SK-N-MC (cell line): ENCODE measurements around the gene OSTM1.

Experiments used
- DNase-seq: peaks from one replicate; pipeline ENCODE4 v3.0.0-alpha.2; 2011; ENCODE audit warnings: low read depth, low spot score
- H3K27ac ChIP-seq: fragments of 200-600 bp; sonication (generic); 2 replicates; pipeline ENCODE4 v1.5.1; 2016; ENCODE audit warnings: mixed run types
- H3K36me3 ChIP-seq: fragments of 200-600 bp; sonication (generic); 2 replicates; pipeline ENCODE4 v1.6.1; 2017; ENCODE audit warnings: antibody characterized with exemption, low read length, mixed read lengths; ENCODE audit not compliant: insufficient read depth
- H3K4me3 ChIP-seq: fragments of 200-600 bp; sonication (generic); 2 replicates; pipeline ENCODE4 v1.5.1; 2016
- H3K9ac ChIP-seq: fragments of 200-600 bp; sonication (generic); 2 replicates; pipeline ENCODE4 v1.8.0; 2017; ENCODE audit warnings: mixed run types, mixed read lengths; ENCODE audit not compliant: insufficient read length
- H3K9me3 ChIP-seq: fragments of 200-600 bp; sonication (generic); 2 replicates; pipeline ENCODE4 v1.6.1; 2017; ENCODE audit warnings: low read depth, mild to moderate bottlenecking, antibody characterized with exemption, low read length, moderate library complexity, mixed read lengths
- EZH2 ChIP-seq: fragments of 200-600 bp; sonication (generic); IDR thresholded peaks from one replicate; pipeline ENCODE4 v1.6.1; 2017; ENCODE audit warnings: antibody characterized with exemption
- FOXP2 ChIP-seq: optimal IDR thresholded peaks from 2 replicates; pipeline ENCODE3; 2011; ENCODE audit warnings: mild to moderate bottlenecking, moderate library complexity; ENCODE audit not compliant: insufficient read depth; ENCODE audit errors: extremely low read length, control extremely low read depth
- POLR2AphosphoS5 ChIP-seq: IDR thresholded peaks from 2 replicates; pipeline ENCODE4 v1.6.1; 2012; ENCODE audit warnings: mild to moderate bottlenecking, low read depth, low read length, borderline replicate concordance

Gene OSTM1

DNA sequence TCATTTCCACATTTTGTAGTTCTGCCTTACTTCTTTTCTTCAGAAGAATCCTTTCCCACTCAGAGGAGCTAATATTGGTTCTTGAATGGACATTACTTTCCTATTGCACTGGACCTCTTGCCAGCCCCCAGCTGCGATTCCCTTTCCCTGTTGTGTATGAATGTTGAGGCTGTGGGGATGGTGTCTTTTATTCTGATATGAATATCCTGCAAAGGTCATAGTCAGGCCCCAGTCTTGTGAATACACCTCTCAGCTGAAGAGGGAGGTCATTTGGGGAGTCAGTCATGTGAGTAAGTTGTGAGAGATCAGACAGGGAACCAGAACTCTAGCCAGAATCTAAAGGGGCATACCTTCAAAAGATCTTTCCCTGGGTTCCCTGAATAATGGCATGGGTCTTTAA is 32.6 kb upstream of the OSTM1 start:
- no peak for DNase-seq
- no peaks in the 10 kb centered on the region for H3K9me3 ChIP-seq
- no peak overlapping the region for H3K9ac ChIP-seq
- H3K27ac ChIP-seq = no peak overlapping the region
- TF ChIP-seq POLR2AphosphoS5 = no peak
- TF ChIP-seq FOXP2 = no peak
- no peak for TF ChIP-seq EZH2
- H3K36me3 ChIP-seq = no peaks in the 10 kb centered on the region
- no peak overlapping the region for H3K4me3 ChIP-seq

DNA sequence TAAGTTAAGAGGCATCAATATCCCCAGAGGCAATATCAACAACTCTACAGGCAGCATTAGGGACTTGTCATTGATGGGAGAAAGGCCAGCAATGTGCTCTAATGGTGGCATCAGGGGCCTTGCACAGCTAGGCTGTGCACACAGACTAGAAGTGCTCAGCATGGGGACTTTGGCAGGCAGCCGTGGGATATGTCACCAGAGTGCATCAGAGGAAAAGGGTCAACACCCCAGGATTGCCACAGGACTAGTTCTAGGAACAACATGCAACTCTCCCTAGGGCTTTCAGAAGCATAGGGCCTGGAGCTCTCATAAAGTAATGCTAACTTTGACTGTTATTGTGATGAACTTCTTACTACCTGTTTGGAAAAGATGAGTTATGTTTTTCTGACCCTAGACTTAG is 32.2 kb upstream of the OSTM1 start:
- no peak overlapping the region for H3K27ac ChIP-seq
- H3K9me3 ChIP-seq = no peaks in the 10 kb centered on the region
- DNase-seq = no peak
- no peaks in the 10 kb centered on the region for H3K36me3 ChIP-seq
- H3K4me3 ChIP-seq = no peak overlapping the region
- TF ChIP-seq POLR2AphosphoS5 (no peak), FOXP2 (no peak), EZH2 (no peak)
- no peak overlapping the region for H3K9ac ChIP-seq

DNA sequence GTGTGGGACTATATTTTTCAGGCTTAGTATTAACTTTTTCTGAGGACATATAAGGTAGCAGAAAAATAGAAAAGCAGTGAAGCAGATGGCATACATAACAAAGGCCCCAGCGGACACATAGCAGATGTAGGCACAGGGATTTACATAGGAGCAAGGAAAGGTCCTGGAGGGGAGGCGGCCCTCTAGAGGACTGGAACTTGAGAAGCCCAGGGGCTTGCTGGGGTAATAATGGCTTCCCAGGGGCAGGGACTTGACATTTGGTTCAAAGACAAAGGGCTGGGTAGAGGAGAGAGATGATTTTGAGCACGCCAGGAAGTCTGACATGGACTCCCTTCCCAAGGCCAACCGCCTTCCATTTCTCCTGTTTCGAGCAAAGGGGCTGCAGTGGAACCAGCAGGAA is 31.7 kb upstream of the OSTM1 start:
- Histone ChIP-seq H3K9ac (no peak overlapping the region), H3K36me3 (no peaks in the 10 kb centered on the region), H3K9me3 (no peaks in the 10 kb centered on the region), H3K27ac (peak overlapping the region; percentile 75; the same call in 1 of the 2 replicates), H3K4me3 (no peak overlapping the region)
- DNase-seq = no peak
- no peak for TF ChIP-seq EZH2
- no peak for TF ChIP-seq FOXP2
- no peak for TF ChIP-seq POLR2AphosphoS5

DNA sequence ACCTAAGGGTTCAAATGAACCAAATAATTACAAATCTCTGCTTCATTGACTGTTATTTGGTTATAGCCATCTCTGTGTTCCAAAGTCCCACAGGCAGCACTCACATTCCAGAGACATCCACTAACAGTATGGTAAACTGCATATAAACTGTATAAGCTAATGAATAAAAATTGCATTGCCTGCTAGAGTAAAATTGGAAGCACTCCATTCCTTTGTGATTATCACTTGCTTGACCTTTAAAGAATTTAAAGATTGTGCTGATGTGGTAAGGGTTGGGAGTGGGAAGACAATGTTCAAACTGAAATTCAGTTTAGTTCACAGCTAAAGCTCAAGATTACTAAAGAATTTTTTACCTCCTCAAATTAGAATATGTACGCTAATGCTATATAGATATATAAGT is 31.0 kb upstream of the OSTM1 start:
- H3K4me3 ChIP-seq = no peak overlapping the region
- no peak for DNase-seq
- no peaks in the 10 kb centered on the region for H3K9me3 ChIP-seq
- peak overlapping the region; percentile 75; the same call in 1 of the 2 replicates for H3K27ac ChIP-seq
- no peaks in the 10 kb centered on the region for H3K36me3 ChIP-seq
- H3K9ac ChIP-seq = no peak overlapping the region
- TF ChIP-seq POLR2AphosphoS5 (no peak), EZH2 (no peak), FOXP2 (no peak)

DNA sequence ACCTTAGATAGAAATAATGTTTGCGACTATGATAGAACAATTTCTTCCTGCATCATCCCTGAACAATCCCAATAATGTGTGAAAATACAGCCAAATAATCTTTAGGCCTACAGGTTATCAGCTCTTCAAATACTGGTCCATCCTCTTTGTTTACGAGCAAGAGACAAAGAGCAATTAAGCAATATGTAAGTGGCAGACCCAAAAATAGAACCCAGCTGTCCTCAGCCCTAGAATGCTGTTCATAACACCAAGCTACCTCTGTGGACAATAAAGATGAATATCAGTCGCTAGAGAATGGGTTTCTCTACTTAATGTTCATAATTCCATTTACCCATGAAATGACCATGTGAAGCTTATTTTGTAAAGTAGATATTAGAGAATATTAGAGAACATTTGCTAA is 28.4 kb upstream of the OSTM1 start:
- TF ChIP-seq EZH2 = no peak
- TF ChIP-seq FOXP2 = no peak
- no peak for TF ChIP-seq POLR2AphosphoS5
- no peaks in the 10 kb centered on the region for H3K9me3 ChIP-seq
- H3K36me3 ChIP-seq = no peaks in the 10 kb centered on the region
- peak overlapping the region; percentile 71; the same call in 1 of the 2 replicates for H3K27ac ChIP-seq
- DNase-seq = no peak
- no peak overlapping the region for H3K4me3 ChIP-seq
- no peak overlapping the region for H3K9ac ChIP-seq

DNA sequence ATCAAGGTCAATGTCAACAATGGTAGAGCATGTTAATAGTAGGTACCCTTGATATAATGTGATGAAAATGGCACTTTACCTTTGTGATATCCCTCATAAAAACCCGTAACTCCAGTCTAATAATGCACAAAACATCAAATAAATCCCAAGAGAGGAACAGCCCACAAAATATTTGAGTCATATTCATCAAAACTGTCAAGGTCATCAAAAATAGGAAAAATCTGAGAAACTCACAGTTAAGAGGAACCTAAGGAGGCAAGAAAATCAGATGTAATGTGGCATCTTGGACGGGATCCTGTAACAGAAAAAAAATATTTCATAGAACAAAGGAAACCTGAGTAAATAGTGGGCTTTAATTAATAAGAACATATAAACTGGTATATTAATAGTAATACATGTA is 25.5 kb upstream of the OSTM1 start:
- H3K36me3 ChIP-seq = no peaks in the 10 kb centered on the region
- DNase-seq = no peak
- TF ChIP-seq EZH2 (no peak), POLR2AphosphoS5 (no peak), FOXP2 (no peak)
- H3K4me3 ChIP-seq = no peak overlapping the region
- H3K27ac ChIP-seq = no peak overlapping the region
- H3K9me3 ChIP-seq = no peaks in the 10 kb centered on the region
- no peak overlapping the region for H3K9ac ChIP-seq

DNA sequence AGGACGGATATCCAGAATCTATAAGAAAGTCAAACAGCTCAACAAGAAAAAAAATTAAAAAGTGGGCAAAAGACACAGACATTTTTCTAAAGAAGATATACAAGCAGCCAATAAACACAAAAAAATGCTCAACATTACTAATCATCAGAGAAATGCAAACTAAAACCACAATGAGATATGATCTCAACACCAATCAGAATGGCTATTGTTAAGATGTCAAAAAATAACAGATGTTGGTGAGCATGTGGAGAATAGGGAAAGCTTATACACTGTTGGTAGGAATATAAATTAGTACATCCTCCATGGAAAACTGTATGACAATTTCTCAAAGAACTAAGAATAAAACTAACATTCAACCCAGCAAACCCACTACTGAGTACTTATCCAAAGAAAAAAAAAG is 23.3 kb upstream of the OSTM1 start:
- Histone ChIP-seq H3K9me3 (no peaks in the 10 kb centered on the region), H3K27ac (no peak overlapping the region), H3K36me3 (no peaks in the 10 kb centered on the region), H3K9ac (no peak overlapping the region), H3K4me3 (no peak overlapping the region)
- no peak for DNase-seq
- TF ChIP-seq EZH2 (no peak), FOXP2 (no peak), POLR2AphosphoS5 (no peak)

DNA sequence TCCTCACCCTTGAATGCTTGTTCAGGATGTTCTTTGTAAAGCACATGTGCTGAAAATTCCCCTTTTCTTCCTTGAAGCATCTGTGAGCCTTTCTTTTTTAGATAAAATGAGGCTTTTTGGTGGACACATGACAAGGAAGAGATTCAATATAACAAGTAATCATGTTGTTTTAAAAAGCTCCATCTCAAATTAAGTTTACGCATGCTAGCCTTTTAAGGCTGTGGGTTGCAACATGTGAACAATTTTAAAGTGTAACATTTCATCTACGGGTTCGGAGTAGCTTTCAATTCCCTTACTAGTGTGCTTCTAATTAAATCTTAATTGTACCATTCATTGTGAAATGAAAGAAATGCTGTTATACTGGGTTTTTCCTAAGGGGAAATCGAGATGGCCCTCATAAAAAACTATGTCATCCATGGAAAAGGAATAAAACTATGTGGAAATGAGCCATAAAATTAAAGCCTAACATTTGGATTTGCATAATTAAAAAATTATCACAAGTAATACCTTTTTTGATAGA is 19.3 kb upstream of the OSTM1 start:
- DNase-seq = no peak
- H3K4me3 ChIP-seq = 0 out of 2 replicates have a peak overlapping the region, but pooled peaks have one; percentile 12
- H3K9ac ChIP-seq = no peak overlapping the region
- no peaks in the 10 kb centered on the region for H3K9me3 ChIP-seq
- no peaks in the 10 kb centered on the region for H3K36me3 ChIP-seq
- no peak for TF ChIP-seq POLR2AphosphoS5
- 0 out of 2 replicates have a peak overlapping the region, but pooled peaks have one; percentile 34 for H3K27ac ChIP-seq

DNA sequence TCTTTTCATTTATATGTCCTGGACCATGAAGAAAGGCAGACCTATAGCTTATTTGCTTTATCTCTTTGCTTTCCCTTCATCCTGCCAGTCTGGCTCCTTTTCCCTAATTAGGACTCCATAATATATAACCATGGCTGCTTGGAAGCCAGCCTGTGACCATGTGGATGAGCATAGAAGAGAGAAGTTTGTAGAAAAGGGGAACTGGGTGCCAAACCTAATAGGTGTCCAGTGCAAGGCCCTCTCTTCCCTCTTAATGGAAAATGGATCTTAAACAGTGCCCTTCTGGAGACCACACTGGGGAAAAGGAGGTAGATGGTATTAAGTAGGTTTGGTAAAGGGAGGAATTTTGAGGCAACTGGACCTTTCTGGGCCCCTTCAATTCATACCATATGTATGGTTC is 16.7 kb upstream of the OSTM1 start:
- no peak for TF ChIP-seq FOXP2
- no peak for TF ChIP-seq EZH2
- no peaks in the 10 kb centered on the region for H3K9me3 ChIP-seq
- H3K36me3 ChIP-seq = no peaks in the 10 kb centered on the region
- DNase-seq = no peak
- H3K9ac ChIP-seq = no peak overlapping the region
- no peak overlapping the region for H3K27ac ChIP-seq
- no peak overlapping the region for H3K4me3 ChIP-seq
